A673 (cell line): ENCODE measurements around the gene TBCEL.

Experiments used
- EZH2 ChIP-seq: fragments of 200-600 bp; sonication (generic); IDR thresholded peaks from 2 replicates; pipeline ENCODE4 v1.6.1; 2017; ENCODE audit warnings: borderline replicate concordance, low read depth, mild to moderate bottlenecking, mixed read lengths, antibody characterized with exemption, low read length; ENCODE audit not compliant: poor library complexity, severe bottlenecking
- TF ChIP-seq, protein P1 (sequence below): fragments of 300-800, 200-600 bp; sonication (generic); conservative IDR thresholded peaks from 2 replicates; pipeline ENCODE4 v1.5.1; 2017; ENCODE audit warnings: low read depth, mild to moderate bottlenecking, antibody characterized with exemption, low read length, moderate library complexity, mixed read lengths

DNA sequence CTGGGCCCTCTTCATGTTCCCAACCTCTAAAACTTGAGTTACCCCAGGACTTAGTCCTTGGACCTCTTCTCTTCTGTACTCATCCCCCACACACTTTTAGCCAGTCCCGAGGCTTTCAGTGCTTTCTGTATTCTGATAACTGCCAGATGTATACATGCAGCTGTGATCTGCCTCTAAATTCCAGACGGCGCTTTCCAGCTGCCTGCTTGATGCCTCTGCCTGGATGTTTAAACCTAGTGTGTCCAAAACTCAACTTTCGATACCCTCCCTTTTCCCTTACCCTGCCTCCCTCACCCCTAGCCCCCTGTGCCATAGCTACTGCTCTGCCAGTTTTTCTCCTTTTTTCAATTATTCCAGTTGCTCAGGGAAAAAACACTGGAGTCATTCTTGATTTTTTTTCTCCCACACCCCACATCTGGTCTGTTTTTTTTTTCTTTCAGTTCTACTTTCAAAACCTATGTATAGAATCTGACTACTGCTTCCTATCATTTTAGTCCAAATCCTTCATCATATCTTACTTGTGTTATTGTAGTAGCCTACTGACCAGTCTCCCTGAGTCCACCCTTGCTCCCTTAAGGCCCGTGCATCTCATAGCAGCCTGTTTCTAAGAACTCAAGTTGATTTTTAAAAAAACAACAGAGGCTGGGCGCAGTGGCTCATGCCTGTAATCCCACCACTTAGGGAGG lies 44.2 kb downstream of the TBCEL start:
- TF ChIP-seq, protein P1, sequence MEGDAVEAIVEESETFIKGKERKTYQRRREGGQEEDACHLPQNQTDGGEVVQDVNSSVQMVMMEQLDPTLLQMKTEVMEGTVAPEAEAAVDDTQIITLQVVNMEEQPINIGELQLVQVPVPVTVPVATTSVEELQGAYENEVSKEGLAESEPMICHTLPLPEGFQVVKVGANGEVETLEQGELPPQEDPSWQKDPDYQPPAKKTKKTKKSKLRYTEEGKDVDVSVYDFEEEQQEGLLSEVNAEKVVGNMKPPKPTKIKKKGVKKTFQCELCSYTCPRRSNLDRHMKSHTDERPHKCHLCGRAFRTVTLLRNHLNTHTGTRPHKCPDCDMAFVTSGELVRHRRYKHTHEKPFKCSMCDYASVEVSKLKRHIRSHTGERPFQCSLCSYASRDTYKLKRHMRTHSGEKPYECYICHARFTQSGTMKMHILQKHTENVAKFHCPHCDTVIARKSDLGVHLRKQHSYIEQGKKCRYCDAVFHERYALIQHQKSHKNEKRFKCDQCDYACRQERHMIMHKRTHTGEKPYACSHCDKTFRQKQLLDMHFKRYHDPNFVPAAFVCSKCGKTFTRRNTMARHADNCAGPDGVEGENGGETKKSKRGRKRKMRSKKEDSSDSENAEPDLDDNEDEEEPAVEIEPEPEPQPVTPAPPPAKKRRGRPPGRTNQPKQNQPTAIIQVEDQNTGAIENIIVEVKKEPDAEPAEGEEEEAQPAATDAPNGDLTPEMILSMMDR: no peak
- TF ChIP-seq EZH2: no peak
